Ovary (tissue), 3 donors: ENCODE data around the gene PSTPIP1.

ENCODE experiments used
- CTCF ChIP-seq, 3 donors: fragments of 450-650 bp in 2 of 3; fragments of 200-600 bp in 1 of 3; IDR thresholded peaks; one replicate each; pipeline versions ENCODE4 v1.5.1 to v1.8.0; 2016 to 2022; ENCODE audit warnings: antibody characterized with exemption in 3 of 3, mild to moderate bottlenecking in 1 of 3
- POLR2A ChIP-seq: fragments of 450-650 bp; IDR thresholded peaks from one replicate; pipeline ENCODE4 v1.6.1; 2017; ENCODE audit warnings: antibody characterized with exemption, mild to moderate bottlenecking, moderate library complexity
- donor health status: DM: no; HTN: no; CAD: no.

GRCh38 chr15:77081971-77082370 lies 87.0 kb downstream of the PSTPIP1 start:
- TF ChIP-seq POLR2A, result no peak
- no peak for TF ChIP-seq CTCF (IDR thresholded peaks at IDR 0.05)
